HepG2 (cell line): ENCODE results near the gene RAB40C. TPM values are rescaled to one million over a fixed set of nuclear protein-coding genes. Genes with fewer than 3 reads are reported as not detected.
A peak's percentile ranks its signal among the peaks of the same experiment; 100 is the strongest.

Experiments used
- BHLHE40 ChIP-seq: IDR thresholded peaks from 2 replicates; pipeline ENCODE4 v1.6.1; 2011; ENCODE audit warnings: low read length, improper control_type of control experiment
- HNF4A ChIP-seq: sonication (generic); formaldehyde crosslinking; IDR thresholded peaks from 2 replicates; pipeline ENCODE4 v1.4.0; 2020; ENCODE audit warnings: missing genetic modification reagents
- KAT2B ChIP-seq: fragments of 150-350 bp; IDR thresholded peaks from 2 replicates; pipeline ENCODE4 v1.6.1; 2014; ENCODE audit warnings: low read depth, low read length, borderline replicate concordance
- SIX1 ChIP-seq: sonication (generic); formaldehyde crosslinking; IDR thresholded peaks from 2 replicates; pipeline ENCODE4 v1.4.0; 2020; ENCODE audit warnings: missing genetic modification reagents, borderline replicate concordance
- SP1 ChIP-seq, 2 experiments: fragments of 450-650 bp in 1 of 2; sonication (generic) in 1 of 2; formaldehyde crosslinking in 1 of 2; IDR thresholded peaks; 2 replicates each; pipeline versions ENCODE4 v1.4.0 to v1.6.1; 2016 to 2020; ENCODE audit warnings: missing genetic modification reagents in 1 of 2
- SRSF4 ChIP-seq: fragments of 200-400 bp; formaldehyde crosslinking; IDR thresholded peaks from one replicate; pipeline ENCODE4 v1.6.1; 2018; ENCODE audit warnings: mild to moderate bottlenecking, low read depth, low read length, moderate library complexity; ENCODE audit not compliant: poor library complexity, severe bottlenecking
- XRCC5 ChIP-seq: fragments of 200-400 bp; formaldehyde crosslinking; optimal IDR thresholded peaks from 2 replicates; pipeline ENCODE3; 2017; ENCODE audit warnings: mild to moderate bottlenecking, low read length
- ZFP36L2 ChIP-seq: sonication (generic); formaldehyde crosslinking; IDR thresholded peaks from 2 replicates; pipeline ENCODE4 v1.4.0; 2020; ENCODE audit warnings: missing genetic modification reagents
- ZNF232 ChIP-seq: sonication (generic); formaldehyde crosslinking; IDR thresholded peaks from 2 replicates; pipeline ENCODE4 v1.4.0; 2020; ENCODE audit warnings: missing genetic modification reagents, borderline replicate concordance
- ZNF264 ChIP-seq: sonication (generic); formaldehyde crosslinking; IDR thresholded peaks from 2 replicates; pipeline ENCODE4 v1.4.0; 2020; ENCODE audit warnings: missing genetic modification reagents
- ZNF350 ChIP-seq: sonication (generic); formaldehyde crosslinking; IDR thresholded peaks from 2 replicates; pipeline ENCODE4 v1.4.0; 2020; ENCODE audit warnings: mild to moderate bottlenecking, low read depth, missing genetic modification reagents, borderline replicate concordance
- ZNF577 ChIP-seq: sonication (generic); formaldehyde crosslinking; IDR thresholded peaks from 2 replicates; pipeline ENCODE4 v1.4.0; 2020; ENCODE audit warnings: mild to moderate bottlenecking, low read depth, missing genetic modification reagents, borderline replicate concordance
- ZNF792 ChIP-seq: IDR thresholded peaks from 2 replicates; pipeline ENCODE4 v1.6.1; 2016
- polyA plus RNA-seq, 8 experiments: library from polyadenylated mRNA; depleted of rRNA in 3 of 8; stranded (reverse) in 7 of 8; unstranded in 1 of 8; fragments of >200 nt; fragmentation: Illumina TruSeq in 4 of 8; extraction: Trizol in 4 of 8; gene quantifications; 2 replicates each; pipeline versions ENCODE4 v1.2.1 to v1.2.3, GENCODE V29; 2011 to 2016; ENCODE audit warnings: low read depth in 4 of 8, missing spikeins in 1 of 8, mixed read lengths in 1 of 8; ENCODE audit not compliant: insufficient read depth in 1 of 8
- total RNA-seq, 5 experiments: library from RNA; depleted of rRNA; stranded (reverse); fragments of >200 nt; fragmentation: Illumina TruSeq; extraction: Trizol; gene quantifications; 2 replicates each; pipeline ENCODE4 v1.2.3, GENCODE V29; 2016; ENCODE audit warnings: low read depth in 1 of 5
- TF ChIP-seq, protein P1 (sequence below): sonication (generic); formaldehyde crosslinking; IDR thresholded peaks from 2 replicates; pipeline ENCODE4 v1.4.0; 2020; ENCODE audit warnings: mild to moderate bottlenecking, missing genetic modification reagents
- TF ChIP-seq, protein P2 (sequence below): sonication (generic); formaldehyde crosslinking; IDR thresholded peaks from 2 replicates; pipeline ENCODE4 v1.4.0; 2020; ENCODE audit warnings: missing genetic modification reagents, borderline replicate concordance
- TF ChIP-seq, protein P3 (sequence below): fragments of 450-650 bp; IDR thresholded peaks from 2 replicates; pipeline ENCODE4 v1.6.1; 2017
- TF ChIP-seq, protein P4 (sequence below): sonication (generic); formaldehyde crosslinking; IDR thresholded peaks from 2 replicates; pipeline ENCODE4 v1.4.0; 2020; ENCODE audit warnings: low read depth, mild to moderate bottlenecking, missing genetic modification reagents
- TF ChIP-seq, protein P5 (sequence below): sonication (generic); formaldehyde crosslinking; conservative IDR thresholded peaks from 2 replicates; pipeline ENCODE4 v1.8.0; 2022; ENCODE audit warnings: low read depth, missing genetic modification reagents

Gene RAB40C
- total and polyA plus RNA-seq, 2 of the 13 experiments (the other 11 are each of a cell fraction or from before 2014, with no cell fraction given): 7.7 to 11.5 TPM

DNA sequence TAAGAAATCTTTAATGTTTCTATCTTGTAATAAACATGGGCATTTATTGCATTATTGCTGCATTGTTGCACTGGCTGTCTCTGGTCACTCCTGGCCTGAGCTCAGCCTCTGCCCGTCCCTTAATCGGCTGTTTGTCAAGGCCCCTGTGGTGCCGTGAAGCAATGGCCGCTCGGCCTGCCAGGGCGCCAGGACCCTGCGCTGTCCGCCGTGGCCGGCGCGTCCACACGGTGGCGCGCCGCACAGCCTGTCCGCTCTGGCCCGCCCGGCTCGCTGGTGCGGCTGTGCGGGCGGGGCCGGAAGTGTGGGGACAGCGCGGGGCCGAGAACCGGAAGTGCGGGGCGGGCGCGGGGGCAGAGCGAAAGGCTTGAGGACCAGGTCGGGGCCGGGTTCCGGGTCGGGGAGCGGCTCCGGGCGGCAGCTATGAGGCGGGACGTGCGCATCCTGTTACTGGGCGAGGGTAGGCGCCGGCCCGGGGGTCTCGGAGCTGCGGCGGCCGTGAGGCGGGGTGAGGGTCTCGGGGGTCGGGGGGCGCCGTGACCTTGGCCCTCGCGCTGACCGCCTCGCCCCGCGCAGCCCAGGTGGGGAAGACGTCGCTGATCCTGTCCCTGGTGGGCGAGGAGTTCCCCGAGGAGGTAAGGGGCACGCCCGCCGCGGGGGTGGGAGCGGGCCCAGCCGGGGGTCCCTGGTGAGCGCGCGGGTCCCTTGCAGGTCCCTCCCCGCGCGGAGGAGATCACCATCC, 78.1 kb downstream of the RAB40C start, which contains the start of gene RHOT2 (continued):
- TF ChIP-seq XRCC5: peak; percentile 97
- 0 out of 2 replicates have a peak, but pooled peaks have one; percentile 11 for TF ChIP-seq BHLHE40
- no peak for TF ChIP-seq SP1 (IDR thresholded peaks at IDR 0.05)
- TF ChIP-seq SP1 (CRISPR knock-in tag; IDR thresholded peaks at IDR 0.05): peak; percentile 80
- TF ChIP-seq, protein P1, sequence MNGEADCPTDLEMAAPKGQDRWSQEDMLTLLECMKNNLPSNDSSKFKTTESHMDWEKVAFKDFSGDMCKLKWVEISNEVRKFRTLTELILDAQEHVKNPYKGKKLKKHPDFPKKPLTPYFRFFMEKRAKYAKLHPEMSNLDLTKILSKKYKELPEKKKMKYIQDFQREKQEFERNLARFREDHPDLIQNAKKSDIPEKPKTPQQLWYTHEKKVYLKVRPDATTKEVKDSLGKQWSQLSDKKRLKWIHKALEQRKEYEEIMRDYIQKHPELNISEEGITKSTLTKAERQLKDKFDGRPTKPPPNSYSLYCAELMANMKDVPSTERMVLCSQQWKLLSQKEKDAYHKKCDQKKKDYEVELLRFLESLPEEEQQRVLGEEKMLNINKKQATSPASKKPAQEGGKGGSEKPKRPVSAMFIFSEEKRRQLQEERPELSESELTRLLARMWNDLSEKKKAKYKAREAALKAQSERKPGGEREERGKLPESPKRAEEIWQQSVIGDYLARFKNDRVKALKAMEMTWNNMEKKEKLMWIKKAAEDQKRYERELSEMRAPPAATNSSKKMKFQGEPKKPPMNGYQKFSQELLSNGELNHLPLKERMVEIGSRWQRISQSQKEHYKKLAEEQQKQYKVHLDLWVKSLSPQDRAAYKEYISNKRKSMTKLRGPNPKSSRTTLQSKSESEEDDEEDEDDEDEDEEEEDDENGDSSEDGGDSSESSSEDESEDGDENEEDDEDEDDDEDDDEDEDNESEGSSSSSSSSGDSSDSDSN (CRISPR knock-in tag): peak; percentile 64; the same call in 1 of the 2 replicates
- no peak for TF ChIP-seq ZFP36L2 (CRISPR knock-in tag)
- TF ChIP-seq, protein P2, sequence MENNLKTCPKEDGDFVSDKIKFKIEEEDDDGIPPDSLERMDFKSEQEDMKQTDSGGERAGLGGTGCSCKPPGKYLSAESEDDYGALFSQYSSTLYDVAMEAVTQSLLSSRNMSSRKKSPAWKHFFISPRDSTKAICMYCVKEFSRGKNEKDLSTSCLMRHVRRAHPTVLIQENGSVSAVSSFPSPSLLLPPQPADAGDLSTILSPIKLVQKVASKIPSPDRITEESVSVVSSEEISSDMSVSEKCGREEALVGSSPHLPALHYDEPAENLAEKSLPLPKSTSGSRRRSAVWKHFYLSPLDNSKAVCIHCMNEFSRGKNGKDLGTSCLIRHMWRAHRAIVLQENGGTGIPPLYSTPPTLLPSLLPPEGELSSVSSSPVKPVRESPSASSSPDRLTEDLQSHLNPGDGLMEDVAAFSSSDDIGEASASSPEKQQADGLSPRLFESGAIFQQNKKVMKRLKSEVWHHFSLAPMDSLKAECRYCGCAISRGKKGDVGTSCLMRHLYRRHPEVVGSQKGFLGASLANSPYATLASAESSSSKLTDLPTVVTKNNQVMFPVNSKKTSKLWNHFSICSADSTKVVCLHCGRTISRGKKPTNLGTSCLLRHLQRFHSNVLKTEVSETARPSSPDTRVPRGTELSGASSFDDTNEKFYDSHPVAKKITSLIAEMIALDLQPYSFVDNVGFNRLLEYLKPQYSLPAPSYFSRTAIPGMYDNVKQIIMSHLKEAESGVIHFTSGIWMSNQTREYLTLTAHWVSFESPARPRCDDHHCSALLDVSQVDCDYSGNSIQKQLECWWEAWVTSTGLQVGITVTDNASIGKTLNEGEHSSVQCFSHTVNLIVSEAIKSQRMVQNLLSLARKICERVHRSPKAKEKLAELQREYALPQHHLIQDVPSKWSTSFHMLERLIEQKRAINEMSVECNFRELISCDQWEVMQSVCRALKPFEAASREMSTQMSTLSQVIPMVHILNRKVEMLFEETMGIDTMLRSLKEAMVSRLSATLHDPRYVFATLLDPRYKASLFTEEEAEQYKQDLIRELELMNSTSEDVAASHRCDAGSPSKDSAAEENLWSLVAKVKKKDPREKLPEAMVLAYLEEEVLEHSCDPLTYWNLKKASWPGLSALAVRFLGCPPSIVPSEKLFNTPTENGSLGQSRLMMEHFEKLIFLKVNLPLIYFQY (CRISPR knock-in tag): peak; percentile 89; the same call in 1 of the 2 replicates
- TF ChIP-seq ZNF577 (CRISPR knock-in tag): no peak
- no peak for TF ChIP-seq KAT2B
- TF ChIP-seq ZNF792 (CRISPR knock-in tag): no peak
- no peak for TF ChIP-seq SRSF4
- 0 out of 2 replicates have a peak, but pooled peaks have one; percentile 13 for TF ChIP-seq ZNF264 (CRISPR knock-in tag)
- TF ChIP-seq, protein P3, sequence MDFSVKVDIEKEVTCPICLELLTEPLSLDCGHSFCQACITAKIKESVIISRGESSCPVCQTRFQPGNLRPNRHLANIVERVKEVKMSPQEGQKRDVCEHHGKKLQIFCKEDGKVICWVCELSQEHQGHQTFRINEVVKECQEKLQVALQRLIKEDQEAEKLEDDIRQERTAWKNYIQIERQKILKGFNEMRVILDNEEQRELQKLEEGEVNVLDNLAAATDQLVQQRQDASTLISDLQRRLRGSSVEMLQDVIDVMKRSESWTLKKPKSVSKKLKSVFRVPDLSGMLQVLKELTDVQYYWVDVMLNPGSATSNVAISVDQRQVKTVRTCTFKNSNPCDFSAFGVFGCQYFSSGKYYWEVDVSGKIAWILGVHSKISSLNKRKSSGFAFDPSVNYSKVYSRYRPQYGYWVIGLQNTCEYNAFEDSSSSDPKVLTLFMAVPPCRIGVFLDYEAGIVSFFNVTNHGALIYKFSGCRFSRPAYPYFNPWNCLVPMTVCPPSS: no peak
- peak; percentile 19; the same call in 1 of the 2 replicates for TF ChIP-seq HNF4A (CRISPR knock-in tag)
- peak; percentile 60; the same call in 1 of the 2 replicates for TF ChIP-seq ZNF350 (CRISPR knock-in tag)
- TF ChIP-seq, protein P4, sequence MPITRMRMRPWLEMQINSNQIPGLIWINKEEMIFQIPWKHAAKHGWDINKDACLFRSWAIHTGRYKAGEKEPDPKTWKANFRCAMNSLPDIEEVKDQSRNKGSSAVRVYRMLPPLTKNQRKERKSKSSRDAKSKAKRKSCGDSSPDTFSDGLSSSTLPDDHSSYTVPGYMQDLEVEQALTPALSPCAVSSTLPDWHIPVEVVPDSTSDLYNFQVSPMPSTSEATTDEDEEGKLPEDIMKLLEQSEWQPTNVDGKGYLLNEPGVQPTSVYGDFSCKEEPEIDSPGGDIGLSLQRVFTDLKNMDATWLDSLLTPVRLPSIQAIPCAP (CRISPR knock-in tag): no peak
- TF ChIP-seq SIX1 (CRISPR knock-in tag): 0 out of 2 replicates have a peak, but pooled peaks have one; percentile 30
- TF ChIP-seq, protein P5, sequence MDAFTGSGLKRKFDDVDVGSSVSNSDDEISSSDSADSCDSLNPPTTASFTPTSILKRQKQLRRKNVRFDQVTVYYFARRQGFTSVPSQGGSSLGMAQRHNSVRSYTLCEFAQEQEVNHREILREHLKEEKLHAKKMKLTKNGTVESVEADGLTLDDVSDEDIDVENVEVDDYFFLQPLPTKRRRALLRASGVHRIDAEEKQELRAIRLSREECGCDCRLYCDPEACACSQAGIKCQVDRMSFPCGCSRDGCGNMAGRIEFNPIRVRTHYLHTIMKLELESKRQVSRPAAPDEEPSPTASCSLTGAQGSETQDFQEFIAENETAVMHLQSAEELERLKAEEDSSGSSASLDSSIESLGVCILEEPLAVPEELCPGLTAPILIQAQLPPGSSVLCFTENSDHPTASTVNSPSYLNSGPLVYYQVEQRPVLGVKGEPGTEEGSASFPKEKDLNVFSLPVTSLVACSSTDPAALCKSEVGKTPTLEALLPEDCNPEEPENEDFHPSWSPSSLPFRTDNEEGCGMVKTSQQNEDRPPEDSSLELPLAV (CRISPR knock-in tag): 0 out of 2 replicates have a peak, but pooled peaks have one; percentile 25
- TF ChIP-seq ZNF232 (CRISPR knock-in tag): peak; percentile 51; the same call in 1 of the 2 replicates
